NCI-H1694 treated with DMSO at 0.1 percent for 48 hours (cell line): ENCODE data around the gene PROSER1.
"Not testable (repeated sequence)": the region's sequence is repeated elsewhere in the genome, so short reads cannot be mapped to it uniquely, and the experiment has no call there.

Experiments used
- DNase-seq: peaks from one replicate; lab custom pipeline; 2025; lab: John Stamatoyannopoulos, UW

PROSER1 gene

DNA sequence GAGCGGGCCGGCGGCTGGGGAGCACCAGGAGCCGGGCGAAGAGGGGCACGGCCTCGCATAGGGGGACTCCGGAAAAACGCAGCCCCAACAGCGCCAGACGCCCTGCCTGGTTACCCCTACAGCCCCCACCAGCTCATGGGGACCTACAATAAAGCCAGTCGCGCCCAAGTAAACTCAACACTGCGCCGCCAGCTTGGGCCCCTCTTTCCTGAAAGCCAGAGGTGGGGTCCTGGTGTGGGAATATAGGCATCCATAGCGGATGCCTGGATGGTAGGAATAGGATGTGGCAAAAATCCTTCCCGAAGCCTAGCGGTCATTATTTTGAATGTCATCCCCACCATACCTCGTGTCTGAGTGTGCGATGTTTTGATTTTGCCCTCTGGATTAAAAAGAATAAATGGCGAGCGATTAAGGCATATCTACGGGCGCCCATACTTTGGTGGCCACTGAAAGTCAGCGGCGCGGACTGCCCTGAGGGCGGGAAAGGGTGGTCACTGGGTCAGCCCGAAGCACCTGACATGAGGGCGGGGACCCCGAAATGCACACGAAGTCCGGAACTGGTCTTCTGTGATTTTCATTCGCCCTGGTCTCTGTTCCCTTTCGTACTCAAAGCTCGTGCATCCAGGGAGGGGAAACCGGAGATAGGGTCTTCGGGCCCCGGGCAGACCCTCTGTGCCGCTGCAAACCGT lies at the start of gene PROSER1, which contains the start of gene NHLRC3:
PROSER1 (minus strand) TSS at position 210 of the 689 bp plus-strand sequence. CDS start 847 bp downstream, outside the sequence.
NHLRC3 (plus strand) TSS at position 577 of the 689 bp plus-strand sequence. CDS start 184 bp downstream, outside the sequence.
- peak; percentile 88 for DNase-seq

GRCh38 chr13:39086251-39086945 lies 48.5 kb upstream of the PROSER1 start:
- not testable (repeated sequence) for DNase-seq

GRCh38 chr13:39073983-39074382 lies 36.1 kb upstream of the PROSER1 start:
- DNase-seq, result no peak

DNA sequence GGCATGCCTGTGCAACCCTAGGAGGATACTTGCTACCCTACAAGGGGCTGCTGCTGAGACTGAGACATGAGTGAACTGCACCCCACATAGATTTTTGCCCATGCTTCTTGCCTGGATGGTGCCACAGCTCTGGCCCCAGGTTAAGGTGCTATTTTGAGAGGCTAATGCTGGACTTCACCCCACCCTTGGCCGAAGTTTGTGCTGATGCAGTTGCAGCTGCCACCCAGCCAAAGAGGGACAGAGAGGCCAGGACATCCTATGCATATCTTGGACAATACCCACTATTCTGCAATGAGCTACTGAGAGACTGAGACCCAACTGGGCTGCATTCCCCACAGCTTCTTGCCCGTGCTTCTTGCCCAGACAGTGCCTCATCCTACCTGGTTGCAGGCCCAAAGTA lies 35.0 kb upstream of the PROSER1 start:
- DNase-seq, result no peak

DNA sequence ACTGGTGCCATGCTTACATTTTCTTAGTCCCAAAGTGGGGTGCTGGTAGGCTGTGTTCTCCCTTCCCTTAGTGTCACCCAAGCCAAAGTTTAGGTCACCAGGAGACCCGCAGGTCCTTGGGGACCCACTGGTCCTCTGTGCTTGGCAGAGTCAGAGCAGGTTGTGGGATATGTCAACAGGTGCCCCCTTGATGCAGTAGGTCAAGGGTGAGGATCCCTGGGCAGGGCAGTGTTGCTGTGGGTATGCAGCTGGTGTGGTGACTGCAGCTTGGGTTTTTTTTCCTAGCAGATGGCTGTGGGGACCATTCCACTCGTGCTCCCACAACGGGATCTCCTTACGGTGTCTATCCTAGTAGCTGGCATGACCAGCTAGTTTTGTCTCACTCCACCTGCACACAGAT lies 24.1 kb upstream of the PROSER1 start:
- DNase-seq, result no peak

DNA sequence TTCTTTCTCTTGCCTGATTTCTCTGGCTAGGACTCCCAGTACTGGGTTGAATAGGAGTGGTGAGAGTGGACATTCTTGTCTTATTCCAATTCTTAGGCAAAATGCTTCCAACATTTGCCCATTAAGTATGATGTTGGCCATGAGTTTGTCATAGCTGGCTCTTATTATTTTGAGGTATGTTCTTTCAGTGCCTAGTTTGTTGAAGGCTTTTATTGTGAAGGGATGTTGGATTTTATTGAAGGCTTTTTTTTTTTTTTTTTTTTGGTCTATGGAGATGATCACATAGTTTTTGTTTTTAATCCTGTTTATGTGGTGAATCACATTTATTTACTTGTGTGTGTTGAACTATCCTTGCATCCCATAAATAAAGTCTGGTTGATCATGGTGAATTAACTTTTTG lies 20.2 kb upstream of the PROSER1 start:
- no peak for DNase-seq

- no peak for DNase-seq
These were observed 18.1 kb upstream of the PROSER1 start for GRCh38 chr13:39056018-39056417.

DNA sequence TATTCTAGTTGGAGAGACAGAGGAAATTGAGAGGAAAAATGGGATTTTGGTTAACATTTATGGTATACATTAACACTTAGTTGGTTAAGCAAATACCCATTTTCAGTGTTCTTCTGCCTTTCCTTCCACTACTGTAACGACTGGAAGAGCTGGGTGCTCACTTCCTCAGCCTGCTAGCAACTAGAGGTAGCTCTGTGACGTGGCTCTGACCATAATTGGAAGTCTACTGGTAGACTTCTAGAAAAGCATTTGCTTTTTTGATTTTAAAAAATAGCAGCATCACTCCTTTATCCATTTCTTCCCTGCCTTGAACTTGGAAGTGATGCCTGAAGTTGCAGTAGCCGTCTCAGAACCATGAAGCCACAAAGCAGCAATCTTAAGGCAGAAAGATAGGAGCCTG lies 16.2 kb upstream of the PROSER1 start:
- DNase-seq, result no peak

GRCh38 chr13:39052944-39053343 lies 15.1 kb upstream of the PROSER1 start:
- DNase-seq, result no peak

DNA sequence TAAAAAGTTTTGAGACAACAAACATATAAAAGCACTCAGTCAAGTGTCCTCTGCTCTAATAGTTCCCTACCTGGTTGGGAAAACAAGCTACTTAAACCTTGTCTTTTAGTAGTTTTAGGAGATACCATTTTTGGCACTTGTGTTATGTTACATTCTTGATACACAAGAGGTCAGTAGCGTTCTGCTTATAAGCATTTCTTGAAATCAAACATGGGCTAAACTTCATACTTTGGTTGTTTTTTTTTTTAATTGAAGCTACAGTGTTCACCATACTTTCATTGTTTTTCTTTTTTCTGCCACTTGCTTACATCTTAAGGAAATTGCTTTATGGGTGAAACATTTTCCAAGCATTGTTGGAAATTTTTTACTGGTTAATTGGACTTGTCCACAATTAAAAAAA lies 13.3 kb upstream of the PROSER1 start:
- peak; percentile 51 for DNase-seq

DNA sequence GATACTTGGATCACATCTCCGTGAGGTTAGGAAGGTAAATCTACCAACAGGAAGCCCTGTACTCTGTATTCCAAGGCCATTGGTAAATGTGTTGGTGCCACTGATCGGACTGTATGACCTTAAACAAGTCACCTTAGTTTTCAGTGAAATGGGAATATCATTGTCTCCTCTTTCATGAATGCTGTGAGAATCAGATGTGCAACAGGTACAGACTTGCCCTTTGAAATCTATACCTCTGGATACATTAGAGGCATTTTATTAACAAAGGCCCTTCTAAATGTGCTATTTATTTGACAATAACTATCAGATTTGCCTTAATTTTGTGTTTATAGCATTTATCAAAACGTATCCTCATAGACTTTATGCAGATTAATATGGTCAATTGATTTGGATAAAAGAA lies 11.4 kb upstream of the PROSER1 start:
- DNase-seq, result no peak

GRCh38 chr13:39048806-39049205 lies 10.9 kb upstream of the PROSER1 start:
- DNase-seq, result no peak

DNA sequence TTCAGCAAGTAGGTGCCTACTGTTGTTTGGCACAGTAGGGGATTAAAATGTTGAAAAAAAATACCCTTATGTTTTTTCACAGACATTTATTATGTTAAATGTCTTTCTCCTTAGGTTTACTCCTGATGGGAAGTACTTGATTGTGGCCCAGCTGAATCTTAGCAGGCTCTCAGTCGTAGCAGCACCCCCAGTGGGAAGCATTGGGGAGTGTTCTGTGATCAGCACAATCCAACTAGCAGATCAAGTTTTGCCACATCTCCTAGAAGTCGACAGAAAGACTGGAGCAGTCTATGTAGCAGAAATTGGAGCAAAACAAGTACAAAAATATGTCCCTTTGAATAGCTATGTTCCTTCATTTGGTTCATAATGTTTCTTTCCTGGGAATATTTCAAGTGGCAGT lies 9.7 kb upstream of the PROSER1 start:
- no peak for DNase-seq

- no peak for DNase-seq
These were observed 6.6 kb upstream of the PROSER1 start for GRCh38 chr13:39044536-39044935.

- DNase-seq, result no peak
These were observed 2.3 kb upstream of the PROSER1 start for GRCh38 chr13:39040206-39040605.

DNA sequence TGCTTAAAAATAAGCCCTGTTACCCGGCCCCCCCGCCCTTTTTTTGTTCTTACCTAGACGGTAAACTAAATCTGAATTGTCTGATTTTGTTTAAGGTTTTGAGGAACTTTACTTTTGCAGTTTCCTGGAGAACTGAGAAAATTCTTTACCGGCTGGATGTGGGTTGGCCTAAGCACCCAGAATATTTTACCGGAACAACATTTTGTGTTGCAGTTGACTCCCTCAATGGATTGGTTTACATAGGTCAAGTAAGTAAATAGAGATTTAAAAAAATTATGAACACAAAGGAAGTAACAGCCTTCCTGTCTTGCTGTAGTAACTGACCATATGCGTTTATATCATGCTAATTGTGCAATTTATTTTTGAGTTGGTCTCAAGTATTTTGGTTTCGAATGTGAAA lies 1.2 kb upstream of the PROSER1 start:
- no peak for DNase-seq

- DNase-seq, result no peak
These were observed 711 bp upstream of the PROSER1 start for GRCh38 chr13:39038569-39039030.

- no peak for DNase-seq
These were observed 444 bp downstream of the PROSER1 start for GRCh38 chr13:39037410-39037879.

DNA sequence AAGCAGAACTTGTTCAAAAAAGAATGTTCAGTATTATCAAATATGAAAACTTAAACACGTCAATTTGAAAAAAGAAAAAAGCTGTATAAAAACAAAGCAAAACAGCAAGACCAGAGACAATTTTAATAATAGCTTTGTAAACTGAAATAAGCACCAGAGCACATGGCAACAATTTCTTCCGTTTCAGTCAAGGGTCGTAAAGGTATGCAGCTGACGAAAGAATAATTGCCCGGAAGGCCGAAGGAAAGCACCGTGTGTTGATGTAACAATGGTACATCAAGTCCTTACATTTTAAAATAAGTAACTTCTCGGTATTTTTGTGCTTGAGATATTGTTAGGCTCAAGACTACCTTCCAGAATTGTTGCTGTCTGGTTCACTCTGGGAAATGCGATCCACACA lies 1.7 kb downstream of the PROSER1 start:
- DNase-seq, result no peak

DNA sequence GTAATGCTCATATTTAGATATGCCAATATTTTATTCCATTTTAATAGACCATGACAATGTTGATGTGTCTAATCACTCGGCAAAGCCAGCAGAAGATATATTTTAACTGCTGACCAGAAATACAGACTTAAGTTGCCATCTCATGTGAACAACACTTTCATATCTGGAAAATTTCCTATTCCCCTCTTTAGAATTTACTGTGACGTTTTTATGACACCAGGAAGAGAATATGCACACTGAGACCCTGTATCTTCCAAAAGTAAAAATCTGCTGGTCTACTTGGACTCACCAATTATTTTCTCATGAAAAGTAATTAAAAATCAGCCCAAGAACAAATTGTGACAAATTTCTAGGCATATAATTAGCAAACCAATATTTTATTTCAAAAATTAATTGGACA lies 2.1 kb downstream of the PROSER1 start:
- DNase-seq, result no peak

DNA sequence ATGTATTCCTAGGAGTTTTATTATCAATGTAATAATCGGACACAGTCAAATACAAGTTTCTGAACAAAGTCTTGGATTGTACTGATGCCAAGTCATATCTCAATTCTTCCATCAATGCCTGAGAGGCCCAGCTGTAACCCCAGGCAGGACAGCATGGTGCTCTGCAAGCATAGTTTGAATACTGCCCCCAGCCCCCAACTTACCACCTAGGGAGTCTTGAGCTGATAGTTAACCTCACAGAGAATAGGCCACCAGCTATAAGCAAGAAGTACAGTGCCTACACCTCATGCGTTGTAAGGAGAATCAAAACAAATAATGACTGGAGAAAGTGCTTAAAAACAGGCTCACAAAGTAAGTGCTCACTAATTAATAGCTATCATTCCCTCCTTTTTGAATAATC lies 2.7 kb downstream of the PROSER1 start:
- no peak for DNase-seq

DNA sequence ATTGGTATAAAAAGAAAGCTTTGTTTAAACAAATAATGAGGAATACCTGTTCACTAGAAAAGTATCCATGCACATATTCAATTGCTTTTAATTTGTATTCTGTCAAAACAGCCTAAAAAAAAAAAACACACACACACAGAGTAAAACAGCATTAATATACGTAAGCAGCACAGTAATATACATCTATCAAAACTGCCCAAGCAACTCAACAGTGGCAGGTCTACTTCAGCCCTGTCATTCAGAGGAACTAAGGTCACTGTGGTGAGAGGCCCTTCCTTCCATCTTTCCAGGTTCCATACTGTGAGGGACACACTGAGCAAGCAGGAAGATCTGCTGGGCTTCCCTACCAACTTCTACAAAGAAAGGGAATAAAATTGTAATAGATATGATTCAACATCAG lies 3.8 kb downstream of the PROSER1 start:
- no peak for DNase-seq

DNA sequence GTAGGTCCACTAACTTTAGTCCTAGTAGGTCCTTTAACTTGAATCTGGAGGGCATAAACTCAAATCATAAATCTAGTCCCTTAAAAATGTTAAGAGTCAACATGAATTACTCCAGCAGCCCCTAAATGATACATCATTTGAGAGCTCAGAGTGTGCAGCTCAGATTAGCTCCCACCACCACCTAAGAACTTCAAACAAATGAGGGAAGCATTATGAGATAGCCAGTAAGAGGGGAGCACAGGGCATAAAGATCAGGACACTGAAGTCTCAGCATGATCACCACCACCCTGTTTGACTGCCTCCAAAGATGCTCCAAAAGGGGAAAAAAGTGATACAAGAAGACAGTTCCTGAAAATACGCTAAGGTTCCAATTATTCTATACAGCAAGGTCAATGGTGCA lies 5.7 kb downstream of the PROSER1 start:
- no peak for DNase-seq
